D341Med (cell line): ENCODE data around the gene NUP42.
A peak's percentile ranks its signal among the peaks of the same experiment; 100 is the strongest.
"Not testable (repeated sequence)": the region's sequence is repeated elsewhere in the genome, so short reads cannot be mapped to it uniquely, and the experiment has no call there.

Source experiments
- DNase-seq: peaks from one replicate; pipeline ENCODE4 v3.0.0; 2012; ENCODE audit warnings: low spot score

The NUP42 gene

DNA sequence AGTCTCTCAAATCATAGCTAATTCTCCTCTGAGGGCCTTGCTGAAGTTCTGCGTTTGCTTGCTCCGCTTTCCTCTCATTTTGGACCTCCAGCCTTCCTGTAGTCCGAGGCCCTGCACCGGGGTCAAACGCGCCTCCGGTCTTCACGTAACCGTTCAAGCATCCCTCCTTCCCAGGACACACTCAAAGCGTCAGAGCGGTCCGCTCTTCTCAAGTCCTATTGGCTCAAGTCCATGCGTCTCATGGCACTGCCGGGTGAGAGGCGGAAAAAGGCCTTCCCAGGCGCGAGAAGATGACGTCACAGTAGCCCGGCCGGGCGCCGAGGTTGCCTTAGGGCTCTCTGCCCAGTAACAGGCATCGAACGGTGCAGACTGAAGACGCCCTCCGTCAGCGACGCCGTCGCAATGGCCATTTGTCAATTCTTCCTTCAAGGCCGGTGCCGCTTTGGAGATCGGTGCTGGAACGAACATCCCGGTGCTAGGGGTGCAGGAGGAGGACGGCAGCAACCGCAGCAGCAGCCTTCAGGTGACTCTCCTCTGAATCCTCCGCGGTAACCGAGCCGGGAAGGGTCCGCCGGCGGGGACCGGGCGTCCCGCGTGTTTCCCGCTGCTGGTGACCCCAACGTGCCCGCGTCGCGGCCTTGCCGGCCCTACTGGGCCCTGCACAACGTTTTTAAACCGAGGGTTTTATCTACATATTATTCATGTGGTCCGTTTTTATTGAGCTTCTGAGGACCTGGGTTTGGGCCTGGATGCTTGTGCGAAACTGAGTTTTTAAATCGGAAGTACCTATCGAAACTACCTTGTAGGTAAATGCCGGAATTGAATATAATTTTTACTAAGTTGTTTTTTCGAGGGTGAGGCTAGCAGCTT, at the start of gene NUP42:
Gene NUP42 (plus strand): TSS at position 365 of the 870 bp plus-strand sequence. CDS start 38 bp downstream, at position 403.
- DNase-seq = peak; percentile 96

- DNase-seq = no peak
These were observed 48.1 kb upstream of the NUP42 start for GRCh38 chr7:23133797-23134196.

- DNase-seq = no peak
These were observed 46.1 kb upstream of the NUP42 start for GRCh38 chr7:23135755-23136154.

GRCh38 chr7:23136216-23136615, 45.6 kb upstream of the NUP42 start:
- no peak for DNase-seq

GRCh38 chr7:23157679-23158078, 24.2 kb upstream of the NUP42 start:
- DNase-seq = no peak

- no peak for DNase-seq
These were observed 23.3 kb upstream of the NUP42 start for GRCh38 chr7:23158546-23158945.

GRCh38 chr7:23161482-23161881, 20.4 kb upstream of the NUP42 start:
- DNase-seq = no peak

DNA sequence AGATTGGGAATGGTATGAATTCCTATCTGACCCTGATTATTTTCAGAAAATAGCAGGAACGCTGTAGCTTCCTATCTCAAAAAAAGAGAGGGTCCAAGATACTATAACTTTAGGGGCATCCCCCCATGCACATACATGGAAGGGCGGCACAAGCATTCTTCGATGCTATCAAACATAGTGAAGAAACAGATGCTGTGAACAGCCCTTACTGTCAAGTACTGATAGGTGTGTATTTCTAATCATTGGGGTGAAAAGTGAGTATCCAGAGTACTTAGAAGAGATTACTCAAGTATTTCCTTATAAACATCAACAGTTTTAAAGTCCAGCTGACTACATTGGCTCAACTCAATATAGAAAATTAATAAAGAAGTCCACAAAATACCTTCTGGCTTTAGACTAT, 17.0 kb upstream of the NUP42 start:
- no peak for DNase-seq

DNA sequence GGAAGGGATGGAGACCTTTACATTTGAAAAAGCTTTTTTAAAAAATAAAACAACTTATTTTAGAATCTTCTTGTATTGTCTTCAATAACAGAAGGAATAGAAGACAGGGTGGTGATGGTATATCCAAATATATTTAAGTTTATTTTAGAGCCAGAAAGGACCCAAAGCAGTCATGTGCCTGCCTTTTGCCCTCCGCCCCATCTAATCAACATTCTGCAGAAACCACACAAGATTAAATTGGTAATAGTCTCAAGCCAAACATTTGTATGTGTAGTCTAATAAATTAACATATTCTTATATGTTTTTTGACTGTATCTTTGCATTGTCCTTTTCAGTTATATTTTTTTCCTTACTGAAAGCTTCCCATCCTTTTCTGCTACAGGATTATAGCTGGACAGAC, 16.5 kb upstream of the NUP42 start:
- DNase-seq = no peak

GRCh38 chr7:23167691-23168090, 14.2 kb upstream of the NUP42 start:
- DNase-seq = no peak

- no peak for DNase-seq
These were observed 13.6 kb upstream of the NUP42 start for GRCh38 chr7:23168111-23168885.

DNA sequence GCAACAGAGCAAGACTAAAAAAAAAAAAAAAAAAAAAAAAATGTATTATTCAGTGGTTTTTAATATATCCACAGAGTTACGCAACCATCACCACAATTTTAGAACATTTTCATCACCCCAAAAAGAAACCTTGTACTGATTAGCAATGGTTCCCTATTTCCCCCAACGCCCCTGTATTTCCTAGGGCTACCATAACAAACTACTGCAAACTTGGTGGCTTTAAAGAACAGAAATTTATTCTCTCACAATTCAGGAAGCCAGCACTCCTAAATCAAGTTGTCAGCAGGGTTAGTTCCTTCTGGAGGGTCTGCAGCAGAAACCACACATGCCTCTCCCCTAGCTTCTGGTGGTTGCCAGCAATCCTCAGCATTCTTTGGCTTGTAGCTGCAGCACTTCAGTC, 5.9 kb upstream of the NUP42 start:
- DNase-seq = no peak

GRCh38 chr7:23183279-23184012, 1.6 kb downstream of the NUP42 start:
- no peak for DNase-seq

- no peak for DNase-seq
These were observed 2.4 kb downstream of the NUP42 start for GRCh38 chr7:23184291-23184690.

DNA sequence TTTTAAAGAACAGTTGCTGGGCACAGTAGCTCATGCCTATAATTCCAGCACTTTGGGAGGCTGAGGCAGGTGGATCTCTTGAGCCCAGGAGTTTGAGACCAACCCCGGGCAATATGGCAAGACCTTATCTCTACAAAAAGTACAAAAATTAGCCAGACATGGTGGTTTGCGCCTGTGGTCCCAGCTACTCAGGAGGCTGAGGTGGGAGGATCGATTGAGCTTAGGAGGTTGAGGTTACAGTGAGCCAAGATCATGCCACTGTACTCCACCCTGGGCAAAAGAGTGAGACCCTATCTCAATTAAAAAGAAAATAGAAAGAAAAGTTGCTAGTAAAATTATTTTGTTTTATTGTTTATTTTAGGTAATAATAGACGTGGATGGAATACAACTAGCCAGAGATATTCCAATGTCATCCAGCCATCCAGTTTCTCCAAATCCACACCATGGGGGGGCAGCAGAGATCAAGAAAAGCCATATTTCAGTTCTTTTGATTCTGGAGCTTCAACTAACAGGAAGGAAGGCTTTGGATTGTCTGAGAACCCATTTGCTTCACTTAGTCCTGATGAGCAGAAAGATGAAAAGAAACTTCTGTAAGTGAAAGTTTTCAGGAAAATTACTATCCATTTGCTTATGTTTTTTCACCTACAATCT, 3.0 kb downstream of the NUP42 start:
- peak; percentile 29 for DNase-seq

DNA sequence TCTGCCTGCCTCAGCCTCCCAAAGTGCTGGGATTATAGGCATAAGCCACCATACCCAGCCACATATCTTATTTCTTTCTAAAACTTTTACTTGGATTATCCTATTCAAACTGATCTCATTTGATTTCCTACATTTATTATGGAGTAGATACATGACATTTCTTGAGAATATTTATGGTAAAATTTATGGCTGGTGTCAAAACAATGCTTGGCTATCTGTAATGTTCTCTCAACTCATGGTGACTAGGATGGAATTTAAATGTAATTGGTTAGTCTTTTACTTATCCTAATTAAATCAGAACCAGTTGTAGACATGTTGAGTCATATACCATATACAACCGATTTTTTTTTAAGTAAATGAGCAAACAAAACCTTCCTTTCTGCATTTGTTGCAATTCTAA, 4.1 kb downstream of the NUP42 start:
- DNase-seq = no peak

DNA sequence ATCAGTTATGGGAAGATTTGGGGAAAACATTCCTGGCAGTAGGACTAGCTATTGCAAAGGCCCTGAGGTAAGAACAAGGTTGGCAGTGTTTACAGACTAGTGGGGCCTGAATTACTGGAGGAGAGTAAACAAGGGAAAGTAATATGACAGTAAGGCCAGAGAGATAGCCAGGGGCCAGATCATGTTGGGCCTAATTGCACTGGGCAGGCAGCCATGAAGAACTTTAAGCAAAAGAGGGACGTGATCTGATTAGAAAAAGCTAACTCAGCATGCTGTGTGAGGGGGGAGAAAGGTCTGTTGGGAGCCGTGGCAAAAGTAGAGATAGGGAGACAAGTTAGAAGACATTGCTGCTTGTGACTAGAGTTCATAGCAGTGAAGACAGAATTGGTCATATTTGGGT, 9.2 kb downstream of the NUP42 start:
- no peak for DNase-seq

DNA sequence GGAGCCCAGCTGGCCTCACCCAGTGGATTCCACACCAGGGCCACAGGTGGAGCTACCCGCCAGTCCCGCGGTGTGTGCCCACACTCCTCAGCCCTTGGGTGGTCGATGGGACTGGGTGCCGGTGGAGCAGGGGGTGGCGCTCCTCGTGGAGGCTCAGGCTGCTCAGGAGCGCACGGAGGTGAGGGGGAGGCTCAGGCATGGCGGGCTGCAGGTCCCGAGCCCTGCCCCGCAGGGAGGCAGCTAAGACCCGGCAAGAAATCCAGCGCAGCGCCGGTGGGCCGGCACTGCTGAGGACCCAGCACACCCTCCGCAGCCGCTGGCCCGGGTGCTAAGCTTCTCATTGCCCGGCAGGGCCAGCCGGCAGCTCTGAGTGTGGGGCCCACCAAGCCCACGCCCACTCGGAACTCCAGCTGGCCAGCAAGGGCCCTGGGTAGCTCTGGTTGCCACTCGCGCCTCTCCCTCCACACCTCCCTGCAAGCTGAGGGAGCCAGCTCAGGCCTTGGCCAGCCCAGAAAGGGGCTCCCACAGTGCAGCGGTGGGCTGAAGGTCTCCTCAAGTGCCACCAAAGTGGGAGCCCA, 11.9 kb downstream of the NUP42 start:
- not testable (repeated sequence) for DNase-seq

GRCh38 chr7:23196306-23196705, 14.5 kb downstream of the NUP42 start:
- DNase-seq = no peak

DNA sequence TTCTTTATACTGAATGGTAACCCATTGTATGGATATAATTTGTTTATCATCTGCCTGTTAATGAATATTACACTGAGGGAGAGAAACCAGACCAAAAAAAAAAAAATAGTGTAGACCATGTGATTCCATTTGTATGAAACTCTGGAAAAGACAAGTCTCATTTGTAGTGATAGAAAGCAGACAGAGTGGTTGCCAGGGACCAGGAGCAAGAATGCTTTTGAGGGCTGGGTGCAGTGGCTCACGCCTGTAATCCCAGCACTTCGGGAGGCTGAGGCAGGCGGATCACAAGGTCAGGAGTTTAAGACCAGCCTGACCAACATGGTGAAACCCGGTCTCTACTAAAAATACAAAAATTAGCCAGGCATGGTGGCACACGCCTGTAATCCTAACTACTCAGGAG, 15.9 kb downstream of the NUP42 start:
- DNase-seq = not testable (repeated sequence)

DNA sequence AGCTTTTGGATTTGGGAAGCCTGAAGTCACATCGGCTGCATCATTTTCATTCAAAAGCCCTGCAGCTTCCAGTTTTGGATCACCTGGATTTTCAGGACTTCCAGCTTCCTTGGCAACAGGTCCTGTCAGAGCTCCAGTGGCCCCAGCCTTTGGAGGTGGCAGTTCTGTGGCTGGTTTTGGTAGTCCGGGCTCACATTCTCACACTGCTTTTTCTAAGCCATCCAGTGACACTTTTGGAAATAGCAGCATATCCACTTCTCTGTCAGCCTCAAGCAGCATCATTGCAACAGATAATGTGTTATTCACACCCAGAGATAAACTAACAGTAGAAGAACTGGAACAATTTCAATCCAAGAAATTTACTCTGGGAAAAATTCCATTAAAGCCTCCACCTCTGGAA, 18.5 kb downstream of the NUP42 start:
- no peak for DNase-seq

GRCh38 chr7:23204241-23204640, 22.4 kb downstream of the NUP42 start:
- DNase-seq = no peak
